Panc1 (cell line): ENCODE results near the gene ENAH. TPM values are rescaled to one million over a fixed set of nuclear protein-coding genes. Genes with fewer than 3 reads are reported as not detected.

Experiments
- ATAC-seq: fragments of 200-7000 bp; cut with Tn5 transposase; 2 replicates; pipeline ENCODE4 v1.9.1; 2020; ENCODE audit warnings: mild to moderate bottlenecking, moderate library complexity
- BruUV-seq: library from RNA; stranded (reverse); fragments of 400-500 nt; replicated peaks from 2 replicates; lab custom pipeline; 2021; lab: Mats Ljungman, UMichigan
- CTCF ChIA-PET: fragments of 300-600 bp; sonication (Branson Sonifier 250); formaldehyde crosslinking; loops from one replicate; lab custom pipeline; 2022; ENCODE audit warnings: antibody characterized with exemption; lab: Charles Lee
- POLR2A ChIA-PET: fragments of 300-600 bp; sonication (Branson Sonifier 250); formaldehyde crosslinking; loops from one replicate; lab custom pipeline; 2022; ENCODE audit warnings: antibody characterized with exemption; lab: Charles Lee
- DNase-seq: peaks from one replicate; pipeline ENCODE4 v3.0.0-alpha.2; 2010; ENCODE audit warnings: low read depth, low spot score
- H3K27ac ChIP-seq: 2 replicates; pipeline ENCODE4 v1.5.1; 2011; ENCODE audit warnings: mild to moderate bottlenecking, low read length, inconsistent platforms
- H3K27me3 ChIP-seq: fragments of 200-500 bp; sonication (Bioruptor generic); 2 replicates; pipeline ENCODE4 v1.6.0; 2014; ENCODE audit warnings: low read length, inconsistent platforms; ENCODE audit not compliant: control insufficient read depth, insufficient read depth
- H3K36me3 ChIP-seq: fragments of 200-500 bp; sonication (Bioruptor generic); 2 replicates; pipeline ENCODE4 v1.5.1; 2014; ENCODE audit warnings: inconsistent platforms, mild to moderate bottlenecking, low read length, moderate library complexity; ENCODE audit not compliant: control insufficient read depth, insufficient read depth
- H3K4me1 ChIP-seq: 2 replicates; pipeline ENCODE4 v1.5.1; 2011; ENCODE audit warnings: inconsistent platforms, mild to moderate bottlenecking, low read length, moderate library complexity; ENCODE audit not compliant: control insufficient read depth, insufficient read depth
- H3K4me3 ChIP-seq, 2 experiments: 2 replicates each; pipeline ENCODE4 v1.5.1; 2011 to 2012; ENCODE audit warnings: low read depth in 2 of 2, low read length in 2 of 2, mild to moderate bottlenecking in 2 of 2, inconsistent platforms in 1 of 2, moderate library complexity in 1 of 2
- H3K9me3 ChIP-seq: fragments of 200-500 bp; sonication (Bioruptor generic); 2 replicates; pipeline ENCODE4 v1.5.1; 2014; ENCODE audit warnings: low read depth, mild to moderate bottlenecking, inconsistent platforms, low read length, moderate library complexity; ENCODE audit not compliant: control insufficient read depth, insufficient read depth
- CTCF ChIP-seq: fragments of 450-650 bp; IDR thresholded peaks from 2 replicates; pipeline ENCODE4 v1.5.1; 2017; ENCODE audit warnings: mild to moderate bottlenecking
- POLR2AphosphoS5 ChIP-seq: IDR thresholded peaks from 2 replicates; pipeline ENCODE4 v1.6.1; 2012; ENCODE audit warnings: mild to moderate bottlenecking, low read depth, low read length, moderate library complexity
- REST ChIP-seq, 2 experiments: IDR thresholded peaks; 2 replicates each; pipeline ENCODE4 v1.6.1; 2011 to 2012; ENCODE audit warnings: low read depth in 2 of 2, control low read depth in 1 of 2, low read length in 1 of 2, mild to moderate bottlenecking in 1 of 2, moderate library complexity in 1 of 2; ENCODE audit not compliant: insufficient read depth in 1 of 2
- SIN3A ChIP-seq: IDR thresholded peaks from 2 replicates; pipeline ENCODE4 v1.6.1; 2012; ENCODE audit warnings: low read depth, mild to moderate bottlenecking, low read length, moderate library complexity, borderline replicate concordance; ENCODE audit not compliant: insufficient read depth
- TCF7L2 ChIP-seq: IDR thresholded peaks from 2 replicates; pipeline ENCODE4 v1.6.1; 2011; ENCODE audit warnings: mild to moderate bottlenecking, low read depth, low read length, inconsistent platforms
- in situ Hi-C: cut with HindIII; loops from 2 replicates; pipeline ENCODE4 v1.10.0; 2016; ENCODE audit warnings: low sequenced_read_pairs, low pct_unique_long_range_greater_than_20kb
- intact Hi-C: fragments of 100-400 bp; cut with micrococcal nuclease; formaldehyde crosslinking; loops from one replicate; pipeline ENCODE4 v1.10.0; 2022; ENCODE audit not compliant: unreplicated experiment
- total RNA-seq: library from RNA; stranded (reverse); gene quantifications from one replicate; pipeline ENCODE4 v1.2.1, GENCODE V29; 2021; ENCODE audit not compliant: unreplicated experiment

ENAH gene
- total RNA-seq, 1 experiment from 2014 or later: 133 TPM

GRCh38 chr1:225493591-225494246 lies 159.2 kb downstream of the ENAH start:
- in situ Hi-C loops (no loop called here), intact Hi-C loops (no loop called here)
- Histone ChIP-seq H3K4me1 (no peaks in the 10 kb centered on the region), H3K27ac (no peak overlapping the region), H3K4me3 (no peak overlapping the region), H3K36me3 (peaks cover 20% of the 10 kb centered on the region), H3K9me3 (no peaks in the 10 kb centered on the region), H3K27me3 (no peaks in the 10 kb centered on the region)
- no TSS peak for BruUV-seq
- TF ChIP-seq REST (IDR thresholded peaks at IDR 0.05; ENCODE audit: insufficient read depth in 1 of 2, low read depth in 2 of 2, low read length in 1 of 2): no peak
- no peak for DNase-seq
- ATAC-seq: no peak
- CTCF ChIA-PET: no interaction called here
- POLR2A ChIA-PET: no interaction called here

GRCh38 chr1:225488676-225489075 lies 164.2 kb downstream of the ENAH start:
- H3K4me3 ChIP-seq: no peak overlapping the region
- H3K36me3 ChIP-seq: no peaks in the 10 kb centered on the region
- in situ Hi-C loops: no loop called here
- TF ChIP-seq POLR2AphosphoS5: no peak
- no peak for TF ChIP-seq REST (IDR thresholded peaks at IDR 0.05; ENCODE audit: insufficient read depth in 1 of 2, low read depth in 2 of 2, low read length in 1 of 2)
- TF ChIP-seq TCF7L2: no peak
- H3K27ac ChIP-seq: no peak overlapping the region
- intact Hi-C loops: no loop called here
- ATAC-seq (no peak), DNase-seq (no peak)
- POLR2A ChIA-PET: interaction anchor here (0.6 kb wide), 1 partner anchor 258 kb away, joined by 10 read pairs; no protein-coding TSS in a partner anchor
- BruUV-seq: no TSS peak
- H3K9me3 ChIP-seq: no peaks in the 10 kb centered on the region
- H3K27me3 ChIP-seq: no peaks in the 10 kb centered on the region
- no peaks in the 10 kb centered on the region for H3K4me1 ChIP-seq
- CTCF ChIA-PET: no interaction called here

GRCh38 chr1:225486856-225487255 lies 166.1 kb downstream of the ENAH start:
- ATAC-seq: no peak
- H3K27ac ChIP-seq: no peak overlapping the region
- in situ Hi-C loops (no loop called here), intact Hi-C loops (no loop called here)
- no peaks in the 10 kb centered on the region for H3K4me1 ChIP-seq
- H3K9me3 ChIP-seq: no peaks in the 10 kb centered on the region
- no peaks in the 10 kb centered on the region for H3K27me3 ChIP-seq
- H3K4me3 ChIP-seq: no peak overlapping the region
- no peak for TF ChIP-seq SIN3A
- TF ChIP-seq POLR2AphosphoS5: no peak
- TF ChIP-seq REST (IDR thresholded peaks at IDR 0.05; ENCODE audit: insufficient read depth in 1 of 2, low read depth in 2 of 2, low read length in 1 of 2): no peak
- TF ChIP-seq CTCF: no peak
- no peak for TF ChIP-seq TCF7L2
- ChIA-PET POLR2A (no interaction called here), CTCF (no interaction called here)
- BruUV-seq: no TSS peak
- H3K36me3 ChIP-seq: no peaks in the 10 kb centered on the region
- DNase-seq: no peak
